WI38 (cell line): ENCODE data around the gene IGBP1.

Experiments
- H3K4me3 ChIP-seq: 2 replicates; pipeline ENCODE4 v1.5.1; 2011; ENCODE audit warnings: low read depth, mild to moderate bottlenecking, control low read depth, low read length
- CTCF ChIP-seq: IDR thresholded peaks from 2 replicates; pipeline ENCODE4 v1.5.1; 2012; ENCODE audit warnings: low read depth, mild to moderate bottlenecking, control low read depth, low read length

The IGBP1 gene

GRCh38 chrX:70168238-70169188 lies 35.3 kb downstream of the IGBP1 start:
- H3K4me3 ChIP-seq, result 0 out of 2 replicates have a peak overlapping the region, but pooled peaks have one; percentile 6

GRCh38 chrX:70169281-70169680 lies 36.0 kb downstream of the IGBP1 start:
- no peak for TF ChIP-seq CTCF
- H3K4me3 ChIP-seq, result no peak overlapping the region

More at GRCh38 chrX:70168238-70169188, 35.3 kb downstream of the IGBP1 start:
- no peak for TF ChIP-seq CTCF

- H3K4me3 ChIP-seq, result no peak overlapping the region
- TF ChIP-seq CTCF, result no peak
These were observed 38.4 kb downstream of the IGBP1 start for GRCh38 chrX:70171624-70172023.

GRCh38 chrX:70172221-70172620 lies 39.0 kb downstream of the IGBP1 start:
- H3K4me3 ChIP-seq, result no peak overlapping the region
- no peak for TF ChIP-seq CTCF

GRCh38 chrX:70172964-70173363 lies 39.7 kb downstream of the IGBP1 start:
- TF ChIP-seq CTCF, result no peak
- H3K4me3 ChIP-seq, result no peak overlapping the region

- no peak for TF ChIP-seq CTCF
- no peak overlapping the region for H3K4me3 ChIP-seq
These were observed 41.5 kb downstream of the IGBP1 start for GRCh38 chrX:70174754-70175153.

GRCh38 chrX:70175338-70175737 lies 42.1 kb downstream of the IGBP1 start:
- TF ChIP-seq CTCF, result no peak

More at GRCh38 chrX:70175338-70175737, 42.1 kb downstream of the IGBP1 start:
- H3K4me3 ChIP-seq, result no peak overlapping the region
